OCI-LY7 (cell line): ENCODE measurements around the gene KIF16B. TPM values are rescaled to one million over a fixed set of nuclear protein-coding genes. Genes with fewer than 3 reads are reported as not detected.

Experiments used
- BruUV-seq: library from RNA; stranded (reverse); fragments of 400-500 nt; replicated peaks from 2 replicates; lab custom pipeline; 2021; lab: Mats Ljungman, UMichigan
- CTCF ChIA-PET: fragments of 300-600 bp; sonication (Branson Sonifier 250); formaldehyde crosslinking; loops from one replicate; lab custom pipeline; 2022; ENCODE audit warnings: antibody characterized with exemption; ENCODE audit not compliant: unreplicated experiment; lab: Charles Lee
- POLR2A ChIA-PET: fragments of 300-600 bp; sonication (Branson Sonifier 250); formaldehyde crosslinking; loops from one replicate; lab custom pipeline; 2022; ENCODE audit warnings: antibody characterized with exemption; lab: Charles Lee
- DNase-seq: peaks from one replicate; pipeline ENCODE4 v3.0.0-alpha.2; 2015; ENCODE audit warnings: low spot score
- H2AFZ ChIP-seq: fragments of 200-600 bp; sonication (generic), shearing (Covaris generic); 2 replicates; pipeline ENCODE4 v1.6.1; 2014; ENCODE audit warnings: mild to moderate bottlenecking, antibody characterized with exemption, low read length, moderate library complexity
- H3K27ac ChIP-seq: fragments of 200-600 bp; sonication (generic); 2 replicates; pipeline ENCODE4 v1.5.1; 2014; ENCODE audit warnings: mixed run types, low read depth, mild to moderate bottlenecking, moderate library complexity, low read length, inconsistent platforms; ENCODE audit not compliant: poor library complexity, severe bottlenecking
- H3K36me3 ChIP-seq: fragments of 200-600 bp; sonication (generic); 2 replicates; pipeline ENCODE4 v1.6.1; 2014; ENCODE audit warnings: mild to moderate bottlenecking, antibody characterized with exemption, low read length, moderate library complexity, mixed read lengths; ENCODE audit not compliant: insufficient read depth
- H3K4me1 ChIP-seq: fragments of 200-600 bp; sonication (generic); 2 replicates; pipeline ENCODE4 v1.5.1; 2014; ENCODE audit warnings: mild to moderate bottlenecking, low read length; ENCODE audit not compliant: insufficient read depth, poor library complexity, severe bottlenecking
- H3K4me2 ChIP-seq: fragments of 200-600 bp; sonication (generic); 2 replicates; pipeline ENCODE4 v1.6.1; 2014; ENCODE audit warnings: mild to moderate bottlenecking, low read length
- H3K4me3 ChIP-seq: fragments of 200-600 bp; sonication (generic); 2 replicates; pipeline ENCODE4 v1.5.1; 2014; ENCODE audit warnings: mild to moderate bottlenecking, low read depth, low read length; ENCODE audit not compliant: poor library complexity, severe bottlenecking
- H3K79me2 ChIP-seq: fragments of 200-600 bp; sonication (generic); 2 replicates; pipeline ENCODE4 v1.6.1; 2016; ENCODE audit warnings: low read depth, mild to moderate bottlenecking, low read length, moderate library complexity, mixed read lengths; ENCODE audit not compliant: insufficient read depth
- H3K9me2 ChIP-seq: fragments of 200-600 bp; sonication (generic); 2 replicates; pipeline ENCODE4 v1.6.1; 2016; ENCODE audit warnings: mild to moderate bottlenecking, low read length, mixed read lengths; ENCODE audit not compliant: insufficient read depth
- H3K9me3 ChIP-seq: fragments of 200-600 bp; sonication (generic); 2 replicates; pipeline ENCODE4 v1.6.1; 2014; ENCODE audit warnings: mild to moderate bottlenecking, mixed run types, low read length, mixed read lengths
- H4K20me1 ChIP-seq: fragments of 200-600 bp; sonication (generic); 2 replicates; pipeline ENCODE4 v1.6.1; 2014; ENCODE audit warnings: mild to moderate bottlenecking, antibody characterized with exemption, low read length, moderate library complexity, mixed read lengths; ENCODE audit not compliant: insufficient read depth
- CTCF ChIP-seq: fragments of 200-600 bp; sonication (generic); conservative IDR thresholded peaks from 2 replicates; pipeline ENCODE4 v1.5.1; 2014; ENCODE audit warnings: mild to moderate bottlenecking, antibody characterized with exemption, low read length, moderate library complexity, mixed read lengths
- EZH2phosphoT487 ChIP-seq: fragments of 200-600 bp; sonication (generic); IDR thresholded peaks from 2 replicates; pipeline ENCODE4 v1.6.1; 2018; ENCODE audit warnings: low read depth, borderline replicate concordance, mild to moderate bottlenecking, mixed run types, antibody characterized with exemption, low read length, moderate library complexity, mixed read lengths
- intact Hi-C: fragments of 100-400 bp; cut with micrococcal nuclease; formaldehyde crosslinking; loops from one replicate; pipeline ENCODE4 v1.10.0; 2022; ENCODE audit not compliant: unreplicated experiment
- total RNA-seq, 2 experiments: library from RNA; depleted of rRNA in 1 of 2; stranded (reverse); fragments of >200 nt in 1 of 2; shearing (Covaris generic) in 1 of 2; gene quantifications; 2 replicates each; pipeline ENCODE4 v1.2.3, GENCODE V29; 2014 to 2022

Gene KIF16B
- total RNA-seq, 2 experiments from 2014 or later: 6.2 to 11.2 TPM

- POLR2A ChIA-PET: no interaction called here
- TF ChIP-seq EZH2phosphoT487: no peak
- TF ChIP-seq CTCF: no peak
- Histone ChIP-seq H3K9me3 (no peaks in the 10 kb centered on the region), H3K4me1 (no peaks in the 10 kb centered on the region), H2AFZ (no peak overlapping the region), H3K79me2 (no peaks in the 10 kb centered on the region), H3K4me2 (no peak overlapping the region), H3K9me2 (no peaks in the 10 kb centered on the region), H4K20me1 (no peaks in the 10 kb centered on the region), H3K4me3 (no peak overlapping the region), H3K36me3 (no peaks in the 10 kb centered on the region), H3K27ac (no peak overlapping the region)
- BruUV-seq: no TSS peak
- intact Hi-C loops: no loop called here
- no peak for DNase-seq
- CTCF ChIA-PET: no interaction called here
Measured at GRCh38 chr20:16410626-16411025, 162.6 kb downstream of the KIF16B start.

GRCh38 chr20:16408981-16409380 is 164.3 kb downstream of the KIF16B start:
- Histone ChIP-seq H3K27ac (no peak overlapping the region), H2AFZ (no peak overlapping the region), H3K79me2 (no peaks in the 10 kb centered on the region), H4K20me1 (no peaks in the 10 kb centered on the region), H3K9me2 (no peaks in the 10 kb centered on the region), H3K4me1 (no peaks in the 10 kb centered on the region), H3K4me3 (no peak overlapping the region), H3K9me3 (no peaks in the 10 kb centered on the region), H3K36me3 (no peaks in the 10 kb centered on the region), H3K4me2 (no peak overlapping the region)
- CTCF ChIA-PET: no interaction called here
- TF ChIP-seq EZH2phosphoT487: no peak
- no peak for TF ChIP-seq CTCF
- POLR2A ChIA-PET: no interaction called here
- intact Hi-C loops: no loop called here
- no peak for DNase-seq
- BruUV-seq: no TSS peak

GRCh38 chr20:16407251-16408067 is 165.8 kb downstream of the KIF16B start:
- no peaks in the 10 kb centered on the region for H3K36me3 ChIP-seq
- no peaks in the 10 kb centered on the region for H3K4me1 ChIP-seq
- no TSS peak for BruUV-seq
- H3K4me2 ChIP-seq: no peak overlapping the region
- H3K27ac ChIP-seq: no peak overlapping the region
- H3K4me3 ChIP-seq: no peak overlapping the region
- CTCF ChIA-PET: no interaction called here
- H4K20me1 ChIP-seq: no peaks in the 10 kb centered on the region
- POLR2A ChIA-PET: interaction anchor here (0.7 kb wide), 1 partner anchor 169 kb away, joined by 3 read pairs; no protein-coding TSS in a partner anchor
- TF ChIP-seq CTCF (no peak), EZH2phosphoT487 (no peak)
- H3K9me2 ChIP-seq: no peaks in the 10 kb centered on the region
- intact Hi-C loops: no loop called here
- no peak for DNase-seq
- no peak overlapping the region for H2AFZ ChIP-seq
- no peaks in the 10 kb centered on the region for H3K9me3 ChIP-seq
- no peaks in the 10 kb centered on the region for H3K79me2 ChIP-seq
